ENCODE results near the gene RER1.

DNA sequence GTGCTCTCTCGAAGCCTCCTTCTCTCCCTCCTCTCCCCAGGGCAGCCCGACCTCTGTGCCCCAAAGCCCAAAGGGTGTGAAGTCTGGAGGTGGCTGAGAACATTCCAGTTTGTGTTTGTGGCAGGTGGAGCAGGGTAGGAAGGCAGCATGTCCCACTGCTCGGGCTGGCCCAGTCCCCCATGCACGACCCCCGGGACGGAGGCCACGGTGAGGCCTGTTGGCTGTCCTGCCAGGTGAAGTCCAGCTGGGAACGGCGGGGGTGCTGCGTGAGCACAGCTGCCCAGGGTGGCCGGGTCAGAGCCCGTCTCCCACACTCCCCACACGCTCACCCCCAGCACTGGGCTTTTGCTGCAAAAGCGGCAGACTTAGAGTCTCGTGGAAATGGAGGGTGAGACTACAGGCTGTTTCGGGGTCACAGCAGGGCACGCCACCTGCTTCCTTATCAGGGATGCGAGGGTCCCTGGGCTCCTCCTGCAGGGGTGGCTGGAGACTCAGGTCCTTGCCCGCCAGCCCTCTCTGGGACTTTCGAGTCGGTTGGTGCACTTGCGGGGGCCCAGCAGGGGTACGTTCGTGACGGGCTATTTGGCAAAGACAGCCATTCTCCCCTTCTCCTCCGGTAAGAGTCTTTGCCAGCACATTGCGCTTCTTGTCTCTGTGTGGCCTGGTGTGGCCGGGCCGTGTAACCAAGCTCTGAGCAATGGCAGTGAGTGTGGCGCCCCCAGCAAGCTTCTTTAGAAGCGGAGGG lies 40.6 kb upstream of the RER1 start:
- TF ChIP-seq, protein P1, sequence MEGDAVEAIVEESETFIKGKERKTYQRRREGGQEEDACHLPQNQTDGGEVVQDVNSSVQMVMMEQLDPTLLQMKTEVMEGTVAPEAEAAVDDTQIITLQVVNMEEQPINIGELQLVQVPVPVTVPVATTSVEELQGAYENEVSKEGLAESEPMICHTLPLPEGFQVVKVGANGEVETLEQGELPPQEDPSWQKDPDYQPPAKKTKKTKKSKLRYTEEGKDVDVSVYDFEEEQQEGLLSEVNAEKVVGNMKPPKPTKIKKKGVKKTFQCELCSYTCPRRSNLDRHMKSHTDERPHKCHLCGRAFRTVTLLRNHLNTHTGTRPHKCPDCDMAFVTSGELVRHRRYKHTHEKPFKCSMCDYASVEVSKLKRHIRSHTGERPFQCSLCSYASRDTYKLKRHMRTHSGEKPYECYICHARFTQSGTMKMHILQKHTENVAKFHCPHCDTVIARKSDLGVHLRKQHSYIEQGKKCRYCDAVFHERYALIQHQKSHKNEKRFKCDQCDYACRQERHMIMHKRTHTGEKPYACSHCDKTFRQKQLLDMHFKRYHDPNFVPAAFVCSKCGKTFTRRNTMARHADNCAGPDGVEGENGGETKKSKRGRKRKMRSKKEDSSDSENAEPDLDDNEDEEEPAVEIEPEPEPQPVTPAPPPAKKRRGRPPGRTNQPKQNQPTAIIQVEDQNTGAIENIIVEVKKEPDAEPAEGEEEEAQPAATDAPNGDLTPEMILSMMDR (IDR thresholded peaks at IDR 0.05; ENCODE audit: insufficient read depth, low read length, poor library complexity, severe bottlenecking), result no peak
- TF ChIP-seq EZH2phosphoT487 (conservative IDR thresholded peaks at IDR 0.05; ENCODE audit: low read length), result no peak

Data from SU-DHL-6 (cell line).